NT2/D1 (cell line): ENCODE results near the gene XAB2.

Source experiments
- DNase-seq: peaks from one replicate; pipeline ENCODE4 v3.0.0-alpha.2; 2011; ENCODE audit warnings: low read depth, low spot score
- H3K27me3 ChIP-seq: 2 replicates; pipeline ENCODE4 v1.6.0; 2011; ENCODE audit warnings: mild to moderate bottlenecking; ENCODE audit not compliant: insufficient read length, insufficient read depth
- H3K36me3 ChIP-seq: 2 replicates; pipeline ENCODE4 v1.6.1; 2011; ENCODE audit warnings: mild to moderate bottlenecking, low read length, mixed read lengths; ENCODE audit not compliant: insufficient read depth, insufficient read length
- H3K4me1 ChIP-seq: 2 replicates; pipeline ENCODE4 v1.5.1; 2011; ENCODE audit not compliant: insufficient read depth, insufficient read length
- H3K4me3 ChIP-seq: 2 replicates; pipeline ENCODE4 v1.5.1; 2011; ENCODE audit warnings: low read depth; ENCODE audit not compliant: insufficient read length
- H3K9ac ChIP-seq: 2 replicates; pipeline ENCODE4 v1.6.0; 2011; ENCODE audit warnings: low read depth; ENCODE audit not compliant: insufficient read length
- H3K9me3 ChIP-seq: 2 replicates; pipeline ENCODE4 v1.5.1; 2011; ENCODE audit warnings: mild to moderate bottlenecking, low read length; ENCODE audit not compliant: insufficient read depth
- SUZ12 ChIP-seq: IDR thresholded peaks from 2 replicates; pipeline ENCODE4 v1.6.1; 2011; ENCODE audit not compliant: insufficient read length, insufficient read depth; ENCODE audit errors: extremely low read depth
- YY1 ChIP-seq: IDR thresholded peaks from 2 replicates; pipeline ENCODE4 v1.6.1; 2011; ENCODE audit not compliant: insufficient read length, insufficient read depth
- ZNF274 ChIP-seq: IDR thresholded peaks from 2 replicates; pipeline ENCODE4 v1.6.1; 2011; ENCODE audit warnings: mild to moderate bottlenecking, low read depth, low read length

The XAB2 gene

DNA sequence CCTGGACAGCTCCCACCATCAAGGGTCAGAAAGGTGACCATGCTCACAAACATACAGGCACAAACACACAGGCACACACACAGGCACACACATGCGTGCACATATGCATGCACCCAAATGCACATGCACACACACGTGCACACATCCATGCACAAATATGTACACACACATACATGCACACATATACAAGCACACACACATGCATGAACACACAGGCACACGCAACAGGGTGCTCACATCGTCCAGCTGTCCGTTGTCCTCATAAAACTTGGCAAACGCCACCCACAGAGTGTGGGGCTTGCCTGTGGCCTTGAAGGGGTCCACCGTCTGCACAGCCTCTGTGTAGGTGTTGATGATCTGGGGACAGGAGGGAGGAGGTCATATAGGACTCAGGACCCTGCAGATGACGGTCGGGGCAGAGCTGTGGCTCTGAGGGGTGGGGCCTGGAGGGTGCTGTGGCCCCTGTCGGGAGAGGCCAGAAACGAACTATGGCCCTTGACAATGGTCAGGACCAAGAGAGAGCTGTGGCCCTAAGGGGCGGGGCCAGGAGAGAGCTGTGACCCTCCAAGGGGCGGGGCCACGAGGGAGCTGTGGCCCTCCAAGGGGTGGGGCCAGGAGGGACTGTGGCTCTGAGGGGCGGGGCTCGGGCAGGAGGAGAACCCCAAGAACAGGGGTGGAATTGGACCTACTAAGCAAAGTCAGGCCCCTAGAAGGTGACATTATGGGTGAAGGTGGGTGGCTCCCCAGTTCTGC is 6.2 kb downstream of the XAB2 start:
- Histone ChIP-seq H3K36me3 (peaks cover 96% of the 10 kb centered on the region), H3K4me3 (no peak overlapping the region), H3K9ac (no peak overlapping the region), H3K9me3 (no peaks in the 10 kb centered on the region), H3K4me1 (no peaks in the 10 kb centered on the region), H3K27me3 (no peaks in the 10 kb centered on the region)
- no peak for TF ChIP-seq YY1
- no peak for TF ChIP-seq ZNF274
- no peak for TF ChIP-seq SUZ12
- DNase-seq = no peak

DNA sequence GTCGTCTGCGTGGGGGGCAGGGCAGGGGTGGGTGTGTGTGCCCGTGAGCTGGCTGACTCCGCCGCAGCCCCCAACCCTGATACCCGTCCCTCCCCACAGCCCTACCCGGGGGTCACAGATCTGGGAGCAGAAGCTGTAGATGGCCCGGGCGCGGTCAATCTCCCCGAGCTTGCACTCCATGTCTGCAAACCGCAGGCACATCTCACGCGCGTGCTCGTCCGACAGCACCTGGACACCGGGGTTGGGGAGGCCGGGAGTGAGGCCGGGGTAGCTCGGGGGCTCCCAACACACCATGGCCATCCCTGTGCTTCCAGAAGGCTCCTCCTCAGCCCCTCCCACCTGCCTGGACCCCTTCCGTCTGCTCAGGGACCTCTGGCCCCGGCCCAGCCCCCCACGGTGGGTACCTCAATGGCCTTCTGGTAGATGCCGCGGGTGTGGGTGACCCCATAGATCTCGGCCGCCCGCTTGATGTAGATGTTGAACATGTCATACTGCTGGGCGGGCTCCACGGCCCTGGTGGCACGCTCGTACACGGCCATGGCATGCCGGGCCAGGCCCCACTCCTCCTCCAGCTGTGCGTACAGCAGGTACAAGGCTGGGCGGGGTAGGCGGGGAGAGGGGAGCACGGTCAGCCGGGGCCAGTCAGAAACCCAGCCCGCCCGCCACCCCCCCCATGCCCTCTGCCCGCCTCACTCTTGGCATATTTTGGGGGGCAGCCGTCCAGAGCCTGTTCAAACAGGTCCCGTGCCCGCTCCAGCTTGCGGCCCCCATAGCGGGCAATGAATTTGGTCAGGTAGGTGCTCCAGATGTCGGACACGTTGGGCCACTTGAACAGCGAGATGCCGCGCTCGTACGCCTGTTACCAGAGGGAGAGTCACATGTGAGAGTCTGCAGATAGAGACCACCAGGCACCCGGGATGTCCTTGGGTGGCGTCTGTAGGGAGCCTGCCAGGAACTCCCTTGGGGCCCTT is 8.6 kb downstream of the XAB2 start:
- no peak overlapping the region for H3K9ac ChIP-seq
- H3K27me3 ChIP-seq = no peaks in the 10 kb centered on the region
- TF ChIP-seq YY1 (no peak), SUZ12 (no peak), ZNF274 (no peak)
- no peak for DNase-seq
- H3K4me1 ChIP-seq = no peaks in the 10 kb centered on the region
- H3K4me3 ChIP-seq = no peak overlapping the region
- peaks cover 92% of the 10 kb centered on the region for H3K36me3 ChIP-seq
- H3K9me3 ChIP-seq = no peaks in the 10 kb centered on the region

DNA sequence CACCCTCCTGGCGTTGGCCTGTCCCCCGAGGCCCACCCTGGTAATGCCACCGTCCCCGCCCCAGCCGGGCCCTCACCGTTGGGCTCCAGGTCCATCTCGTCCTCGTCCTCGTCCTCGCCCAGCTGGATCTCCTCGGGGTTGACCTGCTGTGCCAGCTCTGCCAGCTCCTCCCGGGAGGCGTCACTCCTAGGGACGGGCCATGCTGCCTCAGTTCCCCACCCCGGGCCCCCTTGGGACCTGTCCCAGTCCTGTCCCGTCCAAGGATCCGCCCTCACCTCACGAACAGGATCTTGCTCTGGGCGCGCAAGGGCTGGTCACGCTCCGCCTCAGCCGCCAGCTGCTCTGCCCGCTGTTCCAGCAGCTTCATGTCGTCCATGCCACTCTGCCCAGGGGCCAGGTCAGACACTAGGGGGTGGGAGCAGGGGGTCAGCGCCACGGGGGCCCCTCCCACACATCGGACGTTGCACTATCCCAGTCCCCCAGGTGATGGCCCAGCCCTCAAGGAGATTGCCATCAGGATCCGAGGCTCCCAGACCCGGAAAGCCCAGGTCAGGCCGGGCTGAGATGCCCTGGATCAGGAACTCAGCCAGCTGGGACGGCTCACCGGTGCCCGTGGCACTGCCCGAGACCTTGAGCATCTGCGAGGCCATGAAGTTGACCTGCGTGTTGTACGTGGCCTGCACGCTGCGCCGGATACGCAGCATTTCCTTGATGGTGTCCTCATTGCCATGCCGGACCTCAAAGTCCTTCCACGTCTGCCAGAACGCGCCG is 9.5 kb downstream of the XAB2 start:
- H3K9ac ChIP-seq = no peak overlapping the region
- no peaks in the 10 kb centered on the region for H3K27me3 ChIP-seq
- no peak overlapping the region for H3K4me3 ChIP-seq
- H3K4me1 ChIP-seq = no peaks in the 10 kb centered on the region
- DNase-seq = no peak
- no peak for TF ChIP-seq ZNF274
- H3K36me3 ChIP-seq = peaks cover 85% of the 10 kb centered on the region
- no peaks in the 10 kb centered on the region for H3K9me3 ChIP-seq

DNA sequence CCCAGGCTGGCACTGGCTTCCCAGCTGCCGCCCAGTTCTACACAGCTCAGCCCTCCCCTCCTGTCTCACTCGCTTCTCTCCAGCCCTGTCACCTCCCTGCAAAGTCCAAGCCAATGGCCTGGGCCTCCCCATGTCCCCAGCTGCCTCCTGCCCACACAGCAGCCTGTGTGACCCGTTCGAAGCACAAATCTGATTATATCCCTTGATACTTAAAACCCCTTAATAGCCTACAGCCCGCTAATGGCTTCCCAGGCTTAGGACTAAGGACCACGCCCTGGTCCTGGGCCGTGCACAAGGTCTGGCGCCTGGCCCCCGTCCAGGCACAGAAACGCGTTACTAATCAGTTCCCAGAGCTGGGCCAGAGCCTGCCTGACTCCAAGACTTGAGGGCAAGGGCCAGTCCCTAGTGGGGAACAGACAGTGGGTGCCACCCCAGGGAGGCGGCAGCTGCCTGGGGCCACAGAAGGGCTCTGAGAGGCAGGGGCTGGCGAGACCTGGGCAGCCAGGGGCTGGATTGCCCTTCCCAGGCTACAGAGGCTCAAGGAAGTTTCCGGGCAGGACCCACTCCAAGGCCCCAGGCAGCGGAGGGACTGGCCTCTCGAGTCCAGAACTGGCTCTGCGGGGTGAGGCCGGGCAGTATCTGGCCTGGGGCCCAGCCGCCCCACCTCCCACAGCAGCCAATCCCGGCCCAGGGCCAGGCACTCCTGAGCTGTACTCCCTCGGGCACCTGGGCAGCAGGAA is 10.4 kb downstream of the XAB2 start:
- H3K4me1 ChIP-seq = no peaks in the 10 kb centered on the region
- TF ChIP-seq ZNF274 = no peak
- no peak for TF ChIP-seq SUZ12
- TF ChIP-seq YY1 = no peak
- H3K4me3 ChIP-seq = no peak overlapping the region
- peaks cover 76% of the 10 kb centered on the region for H3K36me3 ChIP-seq
- no peak for DNase-seq
- no peak overlapping the region for H3K9ac ChIP-seq
- H3K27me3 ChIP-seq = no peaks in the 10 kb centered on the region
- H3K9me3 ChIP-seq = no peaks in the 10 kb centered on the region

DNA sequence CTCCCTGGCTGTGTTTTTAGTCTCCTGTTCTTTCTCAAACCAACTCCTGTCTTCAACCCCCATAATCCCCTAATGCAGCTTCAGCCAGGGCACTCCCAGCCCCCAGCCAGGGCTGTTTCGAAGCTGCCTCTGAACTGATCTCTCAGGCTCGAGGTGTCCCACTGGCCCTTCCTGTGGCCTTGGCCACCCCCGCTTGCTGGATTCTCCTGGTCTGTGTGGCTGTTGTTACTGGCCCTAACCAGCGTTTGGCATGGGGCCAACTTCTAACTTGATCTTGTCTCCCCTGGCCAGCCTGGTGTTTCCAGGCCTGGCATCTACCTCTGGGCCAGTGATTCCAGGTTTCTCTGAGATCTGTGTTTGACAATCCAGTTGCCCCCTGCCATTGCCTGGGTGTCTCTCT is 11.0 kb downstream of the XAB2 start:
- H3K9ac ChIP-seq = no peak overlapping the region
- H3K4me1 ChIP-seq = no peaks in the 10 kb centered on the region
- TF ChIP-seq ZNF274 (no peak), YY1 (no peak), SUZ12 (no peak)
- no peak for DNase-seq
- no peak overlapping the region for H3K4me3 ChIP-seq
- no peaks in the 10 kb centered on the region for H3K9me3 ChIP-seq
- peaks cover 71% of the 10 kb centered on the region for H3K36me3 ChIP-seq
- no peaks in the 10 kb centered on the region for H3K27me3 ChIP-seq

DNA sequence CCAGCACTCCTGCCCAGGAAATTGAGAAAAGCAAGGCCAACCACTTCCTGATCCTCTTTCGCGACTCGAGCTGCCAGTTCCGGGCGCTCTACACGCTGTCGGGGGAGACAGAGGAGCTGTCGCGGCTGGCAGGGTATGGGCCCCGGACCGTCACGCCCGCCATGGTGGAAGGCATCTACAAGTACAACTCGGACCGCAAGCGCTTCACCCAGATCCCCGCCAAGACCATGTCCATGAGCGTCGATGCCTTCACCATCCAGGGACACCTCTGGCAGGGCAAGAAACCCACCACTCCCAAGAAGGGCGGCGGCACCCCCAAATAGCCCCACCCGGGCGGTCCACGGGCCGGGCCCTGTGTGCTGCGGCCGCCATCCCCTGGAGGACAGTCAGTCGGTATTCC is 11.6 kb downstream of the XAB2 start:
- H3K36me3 ChIP-seq = peaks cover 64% of the 10 kb centered on the region
- no peak for DNase-seq

More for the DNA sequence above, 11.6 kb downstream of the XAB2 start:
- H3K9me3 ChIP-seq = no peaks in the 10 kb centered on the region
- H3K4me1 ChIP-seq = no peaks in the 10 kb centered on the region
- no peaks in the 10 kb centered on the region for H3K27me3 ChIP-seq
- no peak for TF ChIP-seq ZNF274
- no peak for TF ChIP-seq YY1
- TF ChIP-seq SUZ12 = no peak
- H3K9ac ChIP-seq = no peak overlapping the region
- no peak overlapping the region for H3K4me3 ChIP-seq
